HG02943 (cell line): ENCODE measurements around the gene TMEM209.
"Not testable (repeated sequence)": the region's sequence is repeated elsewhere in the genome, so short reads cannot be mapped to it uniquely, and the experiment has no call there.

Experiments
- ATAC-seq: cut with Tn5 transposase; IDR thresholded peaks from one replicate; pipeline ENCODE4 v1.9.1; 2021; ENCODE audit warnings: mild to moderate bottlenecking, low read depth, moderate library complexity; ENCODE audit not compliant: unreplicated experiment

Gene TMEM209

GRCh38 chr7:130131964-130132875 lies 73.0 kb downstream of the TMEM209 start:
- no peak for ATAC-seq

- ATAC-seq = no peak
These were observed 73.9 kb downstream of the TMEM209 start for GRCh38 chr7:130131191-130131834.

DNA sequence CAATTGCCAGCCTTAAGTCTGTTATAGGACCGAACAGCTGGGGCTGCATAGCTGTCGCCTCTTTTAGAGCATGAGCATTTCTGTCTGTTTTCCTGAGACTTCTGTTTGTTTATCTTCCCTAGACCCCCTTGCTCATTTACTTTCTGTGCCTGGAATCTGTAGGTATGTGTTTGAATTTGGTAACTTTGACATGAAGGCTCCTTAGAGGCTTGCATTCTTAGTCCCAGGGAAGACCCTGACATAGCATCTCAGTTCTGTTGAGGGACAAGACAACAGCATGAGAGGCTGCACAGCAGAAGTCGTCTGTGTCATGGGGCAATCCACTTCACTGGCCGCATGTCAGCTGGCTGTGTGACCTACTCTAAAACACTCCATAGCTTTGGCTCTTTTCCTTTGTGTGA lies 76.2 kb downstream of the TMEM209 start:
- ATAC-seq = no peak

- ATAC-seq = no peak
These were observed 77.3 kb downstream of the TMEM209 start for GRCh38 chr7:130127821-130128317.

- no peak for ATAC-seq
These were observed 77.8 kb downstream of the TMEM209 start for GRCh38 chr7:130127404-130127803.

GRCh38 chr7:130126840-130127239 lies 78.4 kb downstream of the TMEM209 start:
- ATAC-seq = not testable (repeated sequence)

DNA sequence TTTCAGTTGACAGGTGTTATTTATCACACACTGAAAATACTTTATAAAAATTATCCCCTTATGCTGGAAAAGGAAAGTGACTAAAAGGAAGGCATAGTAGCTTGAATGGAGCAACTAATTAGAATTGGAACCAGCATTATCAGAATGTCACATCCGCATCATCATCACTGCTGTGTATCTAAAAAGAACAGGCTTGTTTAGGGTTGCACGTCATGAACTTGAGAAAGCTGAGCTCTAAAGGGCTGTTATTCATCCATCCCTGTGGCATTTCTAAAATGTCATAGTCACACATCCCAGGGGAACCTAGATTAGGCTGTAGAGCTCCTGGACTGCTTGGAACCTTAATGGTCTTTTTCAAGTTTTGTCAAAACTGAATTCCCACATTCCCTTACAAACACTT lies 80.5 kb downstream of the TMEM209 start:
- no peak for ATAC-seq

DNA sequence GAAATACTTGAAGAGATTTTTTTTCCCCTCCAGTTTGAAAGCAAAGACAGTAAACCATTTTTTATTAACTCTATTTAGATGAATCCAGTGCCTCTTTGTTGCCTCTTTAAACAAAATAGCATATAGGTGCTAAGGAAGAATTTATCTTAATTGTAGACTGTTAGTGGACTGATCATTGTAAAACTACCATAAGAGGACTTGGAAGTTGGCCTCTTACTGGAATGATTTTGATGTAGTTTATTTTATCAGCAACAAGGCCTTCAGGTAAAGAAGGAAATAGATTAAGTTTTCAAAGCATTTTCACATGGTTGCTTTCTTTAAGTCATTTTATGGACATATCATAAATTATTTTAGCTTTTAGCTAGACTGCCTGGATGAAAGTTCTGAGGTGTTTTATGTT lies 81.7 kb downstream of the TMEM209 start:
- no peak for ATAC-seq

DNA sequence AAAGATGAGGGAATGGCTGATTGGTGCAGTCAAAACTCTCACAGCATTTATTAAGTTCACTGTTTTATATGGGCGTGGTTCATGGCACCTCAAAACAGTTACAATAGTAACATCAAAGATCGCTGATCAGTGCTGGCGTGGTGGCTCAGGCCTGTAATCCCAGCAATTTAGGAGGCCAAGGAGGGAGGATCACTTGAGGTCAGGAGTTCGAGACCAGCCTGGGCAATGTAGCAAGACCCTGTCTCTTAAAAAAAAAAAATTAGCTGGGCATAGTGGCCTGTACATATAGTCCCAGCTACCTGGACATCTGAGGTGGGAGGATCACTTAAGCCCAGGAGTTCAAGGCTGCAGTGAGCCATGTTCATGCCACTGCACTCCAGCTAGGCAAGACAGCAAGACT lies 86.4 kb downstream of the TMEM209 start:
- ATAC-seq = no peak

- no peak for ATAC-seq
These were observed 86.9 kb downstream of the TMEM209 start for GRCh38 chr7:130118294-130118693.

DNA sequence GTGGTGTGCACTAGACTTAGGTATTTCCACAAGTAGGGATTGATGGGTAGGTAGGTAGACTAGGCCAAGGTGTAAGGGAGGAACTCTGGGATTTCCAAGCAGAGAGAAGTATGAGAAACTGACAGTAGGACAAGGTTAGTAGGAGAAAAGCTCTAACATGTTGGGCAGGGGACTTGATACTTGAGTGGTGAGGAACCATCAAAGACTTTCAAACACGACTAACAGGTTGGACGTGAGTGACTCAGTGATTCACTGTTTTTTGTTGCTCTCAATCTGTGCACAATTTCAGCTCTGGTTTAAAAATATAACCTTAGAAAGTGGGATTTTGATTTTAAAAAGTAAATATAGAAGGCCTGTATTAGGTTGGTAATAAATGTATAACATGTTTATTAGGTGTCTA lies 90.4 kb downstream of the TMEM209 start:
- no peak for ATAC-seq
